HepG2 (cell line): ENCODE results near the gene RAPGEF6. TPM values are rescaled to one million over a fixed set of nuclear protein-coding genes. Genes with fewer than 3 reads are reported as not detected.

Experiments used
- ATAC-seq: fragments of 200-7000 bp; cut with Tn5 transposase; 3 replicates; pipeline ENCODE4 v1.9.1; 2020; ENCODE audit warnings: mild to moderate bottlenecking, moderate library complexity
- BruUV-seq: library from RNA; stranded (reverse); fragments of 400-500 nt; replicated peaks from 2 replicates; lab custom pipeline; 2021; lab: Mats Ljungman, UMichigan
- CTCF ChIA-PET: fragments of 300-600 bp; formaldehyde crosslinking; extraction: SDS; loops from one replicate; lab custom pipeline; 2021; ENCODE audit warnings: low total read pairs, inconsistent platforms, low intra/inter-chr PET ratio; lab: Yijun Ruan, JAX
- POLR2A ChIA-PET: fragments of 350-600 bp; sonication (Branson Sonifier 250); formaldehyde crosslinking; loops from one replicate; lab custom pipeline; 2020; ENCODE audit warnings: antibody characterized with exemption, inconsistent platforms; lab: Yijun Ruan, JAX
- DNase-seq: peaks from one replicate; pipeline ENCODE4 v3.0.0-alpha.2; 2015; ENCODE audit warnings: low spot score
- FAIRE-seq: peaks from 3 replicates; lab custom pipeline; 2011; peaks lifted over from hg19 to GRCh38; lab: Jason Lieb, UNC
- H2AFZ ChIP-seq: one replicate; pipeline ENCODE4 v1.6.1; 2011; ENCODE audit warnings: low read length, inconsistent platforms
- H3K27ac ChIP-seq: fragments of 300-600 bp; 3 replicates; pipeline ENCODE4 v1.8.0; 2011; ENCODE audit warnings: mixed run types, mild to moderate bottlenecking, mixed read lengths, low read length, inconsistent platforms; ENCODE audit not compliant: insufficient read depth; ENCODE audit errors: extremely low read length
- H3K27me3 ChIP-seq, 2 experiments: fragments of 200-600 bp in 1 of 2; 2 replicates in 1 of 2; 3 replicates in 1 of 2; pipeline versions ENCODE4 v1.6.0 to v1.8.0; 2011; ENCODE audit warnings: low read length in 2 of 2, mild to moderate bottlenecking in 2 of 2, moderate library complexity in 2 of 2, inconsistent platforms in 1 of 2; ENCODE audit not compliant: insufficient read depth in 2 of 2, control insufficient read depth in 1 of 2
- H3K36me3 ChIP-seq, 2 experiments: fragments of 200-600 bp in 1 of 2; replicated peaks in 1 of 2; 2 replicates in 1 of 2; 3 replicates in 1 of 2; pipeline versions ENCODE4 v1.5.1 to v1.8.0; 2011; ENCODE audit warnings: low read length in 2 of 2, inconsistent platforms in 1 of 2; ENCODE audit not compliant: insufficient read depth in 2 of 2, control insufficient read depth in 1 of 2
- H3K4me1 ChIP-seq: 2 replicates; pipeline ENCODE4 v1.5.1; 2012; ENCODE audit warnings: low read length, inconsistent platforms; ENCODE audit not compliant: insufficient read depth
- H3K4me2 ChIP-seq: 2 replicates; pipeline ENCODE4 v1.6.0; 2011; ENCODE audit warnings: low read depth, low read length, inconsistent platforms
- H3K4me3 ChIP-seq, 3 experiments: fragments of 200-600 bp in 1 of 3; sonication (generic), shearing (Covaris generic) in 1 of 3; replicated peaks in 1 of 3; 2 replicates each; pipeline ENCODE4 v1.5.1; 2011 to 2016; ENCODE audit warnings: low read length in 3 of 3, inconsistent platforms in 2 of 3, low read depth in 2 of 3, mild to moderate bottlenecking in 2 of 3, control low read depth in 1 of 3, mixed read lengths in 1 of 3; ENCODE audit not compliant: insufficient read depth in 1 of 3
- H3K79me2 ChIP-seq: one replicate; pipeline ENCODE4 v1.6.1; 2011; ENCODE audit warnings: low read length, inconsistent platforms; ENCODE audit not compliant: insufficient read depth
- H3K9ac ChIP-seq: 2 replicates; pipeline ENCODE4 v1.6.0; 2011; ENCODE audit warnings: mild to moderate bottlenecking, low read depth, low read length, inconsistent platforms; ENCODE audit not compliant: insufficient read depth
- H3K9me3 ChIP-seq: 2 replicates; pipeline ENCODE4 v1.5.1; 2012; ENCODE audit warnings: mild to moderate bottlenecking, low read length
- H4K20me1 ChIP-seq: 2 replicates; pipeline ENCODE4 v1.6.0; 2011; ENCODE audit warnings: inconsistent platforms, mild to moderate bottlenecking, low read length, moderate library complexity; ENCODE audit not compliant: insufficient read depth
- ARNT ChIP-seq: fragments of 450-650 bp; IDR thresholded peaks from 2 replicates; pipeline ENCODE4 v1.6.1; 2017
- HOXA5 ChIP-seq: sonication (generic); formaldehyde crosslinking; IDR thresholded peaks from 2 replicates; pipeline ENCODE4 v1.4.0; 2020; ENCODE audit warnings: missing genetic modification reagents
- SPEN ChIP-seq: sonication (generic); formaldehyde crosslinking; IDR thresholded peaks from 2 replicates; pipeline ENCODE4 v1.5.1; 2020; ENCODE audit warnings: low read depth, mild to moderate bottlenecking, missing genetic modification reagents
- WGBS: methylation state at CpG from one replicate; pipeline ENCODE4 v1.1.6; 2017; ENCODE audit warnings: low lambda C conversion rate; 5-methylcytosine and 5-hydroxymethylcytosine counted together
- in situ Hi-C: cut with HindIII; loops from 2 replicates; pipeline ENCODE4 v1.10.0; 2017; ENCODE audit warnings: low pct_unique_long_range_greater_than_20kb; ENCODE audit not compliant: extremely low pct_ligation_motif_present
- intact Hi-C: fragments of 100-400 bp; cut with micrococcal nuclease; formaldehyde crosslinking; loops from one replicate; pipeline ENCODE4 v1.10.0; 2022; ENCODE audit not compliant: unreplicated experiment
- polyA plus RNA-seq, 8 experiments: library from polyadenylated mRNA; depleted of rRNA in 3 of 8; stranded (reverse) in 7 of 8; unstranded in 1 of 8; fragments of >200 nt; fragmentation: Illumina TruSeq in 4 of 8; extraction: Trizol in 4 of 8; gene quantifications; 2 replicates each; pipeline versions ENCODE4 v1.2.1 to v1.2.3, GENCODE V29; 2011 to 2016; ENCODE audit warnings: low read depth in 4 of 8, missing spikeins in 1 of 8, mixed read lengths in 1 of 8; ENCODE audit not compliant: insufficient read depth in 1 of 8
- total RNA-seq, 5 experiments: library from RNA; depleted of rRNA; stranded (reverse); fragments of >200 nt; fragmentation: Illumina TruSeq; extraction: Trizol; gene quantifications; 2 replicates each; pipeline ENCODE4 v1.2.3, GENCODE V29; 2016; ENCODE audit warnings: low read depth in 1 of 5
- TF ChIP-seq, protein P1 (sequence below): IDR thresholded peaks from 2 replicates; pipeline ENCODE4 v1.6.1; 2016
- TF ChIP-seq, protein P2 (sequence below): sonication (generic); formaldehyde crosslinking; IDR thresholded peaks from 2 replicates; pipeline ENCODE4 v1.4.0; 2020; ENCODE audit warnings: missing genetic modification reagents
- TF ChIP-seq, protein P3 (sequence below): sonication (generic); formaldehyde crosslinking; IDR thresholded peaks from 2 replicates; pipeline ENCODE4 v1.5.0; 2020; ENCODE audit warnings: missing genetic modification reagents, mild to moderate bottlenecking, borderline replicate concordance

The RAPGEF6 gene
- total and polyA plus RNA-seq, 2 of the 13 experiments (the other 11 are each of a cell fraction or from before 2014, with no cell fraction given): 7.7 to 24.6 TPM

DNA sequence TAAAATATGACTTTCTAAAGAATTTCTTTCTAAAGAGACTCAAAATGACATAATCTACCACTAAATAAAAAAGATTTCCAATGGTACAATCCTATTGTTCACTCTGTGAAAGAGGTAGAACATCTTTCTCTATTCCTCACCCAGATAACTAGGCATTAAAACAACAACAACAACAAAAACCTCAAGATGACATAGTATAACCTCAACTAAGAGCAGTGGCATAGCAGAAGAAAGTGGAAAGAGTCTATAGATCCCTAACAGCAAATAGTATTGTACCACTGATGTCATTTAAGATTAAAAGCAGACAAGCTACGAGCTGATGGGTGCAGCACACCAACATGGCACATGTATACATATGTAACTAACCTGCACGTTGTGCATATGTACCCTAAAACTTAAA, 29.9 kb downstream of the RAPGEF6 start (continued):
- TF ChIP-seq, protein P1, sequence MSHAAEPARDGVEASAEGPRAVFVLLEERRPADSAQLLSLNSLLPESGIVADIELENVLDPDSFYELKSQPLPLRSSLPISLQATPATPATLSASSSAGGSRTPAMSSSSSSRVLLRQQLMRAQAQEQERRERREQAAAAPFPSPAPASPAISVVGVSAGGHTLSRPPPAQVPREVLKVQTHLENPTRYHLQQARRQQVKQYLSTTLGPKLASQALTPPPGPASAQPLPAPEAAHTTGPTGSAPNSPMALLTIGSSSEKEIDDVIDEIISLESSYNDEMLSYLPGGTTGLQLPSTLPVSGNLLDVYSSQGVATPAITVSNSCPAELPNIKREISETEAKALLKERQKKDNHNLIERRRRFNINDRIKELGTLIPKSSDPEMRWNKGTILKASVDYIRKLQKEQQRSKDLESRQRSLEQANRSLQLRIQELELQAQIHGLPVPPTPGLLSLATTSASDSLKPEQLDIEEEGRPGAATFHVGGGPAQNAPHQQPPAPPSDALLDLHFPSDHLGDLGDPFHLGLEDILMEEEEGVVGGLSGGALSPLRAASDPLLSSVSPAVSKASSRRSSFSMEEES (CRISPR knock-in tag): no peak
- TF ChIP-seq, all 625 proteins: peak for 0

DNA sequence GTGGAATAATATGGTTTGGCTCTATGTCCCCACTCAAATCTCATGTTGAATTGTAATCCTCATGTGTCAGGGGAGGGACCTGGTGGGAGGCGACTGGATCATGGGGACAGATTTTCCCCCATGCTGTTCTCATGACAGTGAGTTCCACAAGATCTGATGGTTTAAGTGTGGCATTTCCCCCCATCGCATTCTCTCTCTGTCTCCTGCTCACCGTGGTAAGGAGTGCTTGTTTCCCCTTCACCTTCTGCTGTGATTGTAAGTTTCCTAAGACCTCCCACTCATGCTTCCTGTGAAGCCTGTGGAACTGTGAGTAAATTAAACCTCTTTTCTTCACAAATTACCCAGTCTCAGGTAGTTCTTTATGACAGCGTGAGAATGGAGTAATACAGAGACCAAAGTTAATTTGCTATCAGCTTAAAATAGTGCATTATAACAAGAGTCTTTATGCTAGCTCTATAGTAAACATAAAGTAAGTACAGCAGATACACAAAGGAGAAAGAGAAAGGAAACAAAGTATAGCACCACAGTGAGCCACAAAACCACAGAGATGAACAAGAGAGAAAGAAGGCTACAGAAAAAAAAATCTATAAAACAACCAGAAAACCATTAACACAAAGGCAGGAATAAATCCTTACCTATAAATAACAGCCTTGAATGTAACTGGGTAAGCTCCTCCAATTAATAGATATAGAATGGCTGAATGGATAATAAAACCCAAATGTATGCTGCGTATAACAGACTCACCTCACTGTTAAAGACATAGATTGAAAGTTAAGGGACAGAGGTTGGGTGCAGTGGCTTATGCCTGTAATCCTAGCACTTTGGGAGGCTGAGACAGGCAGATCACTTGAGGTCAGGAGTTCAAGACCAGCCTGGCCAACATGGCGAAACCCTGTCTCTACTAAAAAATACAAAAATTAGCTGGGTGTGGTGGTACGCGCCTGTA, 39.7 kb downstream of the RAPGEF6 start:
- no peak overlapping the region for H3K27ac ChIP-seq
- BruUV-seq: no TSS peak
- H3K36me3 ChIP-seq: peaks cover 4 to 8% of the 10 kb centered on the region in 2 experiments; a peak in 4 of 5 replicates
- DNase-seq (no peak), ATAC-seq (no peak), FAIRE-seq (no peak)
- H4K20me1 ChIP-seq: no peaks in the 10 kb centered on the region
- POLR2A ChIA-PET: no interaction called here
- H3K27me3 ChIP-seq: no peaks in the 10 kb centered on the region
- H2AFZ ChIP-seq: no peak overlapping the region
- H3K4me2 ChIP-seq: no peak overlapping the region
- in situ Hi-C loops: no loop called here
- no peak for TF ChIP-seq HOXA5 (CRISPR knock-in tag)
- H3K79me2 ChIP-seq: peaks cover 51% of the 10 kb centered on the region
- WGBS: 98% methylated on average over 7 of the region's 8 CpGs
- H3K9ac ChIP-seq: no peak overlapping the region
- intact Hi-C loops: no loop called here
- peaks cover 21% of the 10 kb centered on the region; the same call in 1 of the 2 replicates for H3K4me1 ChIP-seq
- H3K4me3 ChIP-seq: no peak overlapping the region
- CTCF ChIA-PET: no interaction called here
- 0 out of 2 replicates have a peak, but pooled peaks cover 3% of the 10 kb centered on the region for H3K9me3 ChIP-seq

DNA sequence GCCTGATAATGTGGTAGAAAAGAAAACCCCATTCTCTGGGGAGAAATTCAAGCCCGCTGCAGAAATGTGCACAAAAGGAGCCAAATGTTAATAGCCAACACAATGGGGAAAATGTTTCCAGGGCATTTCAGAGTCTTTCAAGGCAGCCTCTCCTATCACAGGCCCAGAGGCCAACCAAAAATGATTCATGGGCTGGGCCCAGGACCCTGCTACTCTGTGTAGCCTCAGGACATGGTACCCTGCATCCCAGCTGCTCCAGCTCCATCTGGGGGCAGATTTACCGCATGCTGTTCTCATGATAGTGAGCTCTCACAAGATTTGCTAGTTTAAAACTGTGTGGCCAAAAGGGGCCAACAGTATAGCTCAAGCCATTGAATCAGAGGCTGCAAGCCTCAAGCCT, 41.1 kb downstream of the RAPGEF6 start:
- Histone ChIP-seq H3K9ac (no peak overlapping the region), H3K36me3 (peaks cover 4 to 11% of the 10 kb centered on the region in 2 experiments; a peak in 4 of 5 replicates), H3K79me2 (peaks cover 46% of the 10 kb centered on the region), H3K4me2 (no peak overlapping the region), H3K4me3 (no peak overlapping the region), H3K9me3 (0 out of 2 replicates have a peak, but pooled peaks cover 3% of the 10 kb centered on the region), H3K27ac (no peak overlapping the region), H4K20me1 (no peaks in the 10 kb centered on the region), H3K4me1 (peaks cover 21% of the 10 kb centered on the region; the same call in 1 of the 2 replicates), H2AFZ (no peak overlapping the region), H3K27me3 (no peaks in the 10 kb centered on the region)
- no TSS peak for BruUV-seq
- CTCF ChIA-PET: no interaction called here
- intact Hi-C loops (no loop called here), in situ Hi-C loops (no loop called here)
- 93% methylated on average over 1 of the region's 2 CpGs for WGBS
- POLR2A ChIA-PET: no interaction called here
- ATAC-seq (no peak), DNase-seq (no peak), FAIRE-seq (no peak)
- no peak for TF ChIP-seq SPEN
- no peak for TF ChIP-seq ARNT
- TF ChIP-seq, protein P2, sequence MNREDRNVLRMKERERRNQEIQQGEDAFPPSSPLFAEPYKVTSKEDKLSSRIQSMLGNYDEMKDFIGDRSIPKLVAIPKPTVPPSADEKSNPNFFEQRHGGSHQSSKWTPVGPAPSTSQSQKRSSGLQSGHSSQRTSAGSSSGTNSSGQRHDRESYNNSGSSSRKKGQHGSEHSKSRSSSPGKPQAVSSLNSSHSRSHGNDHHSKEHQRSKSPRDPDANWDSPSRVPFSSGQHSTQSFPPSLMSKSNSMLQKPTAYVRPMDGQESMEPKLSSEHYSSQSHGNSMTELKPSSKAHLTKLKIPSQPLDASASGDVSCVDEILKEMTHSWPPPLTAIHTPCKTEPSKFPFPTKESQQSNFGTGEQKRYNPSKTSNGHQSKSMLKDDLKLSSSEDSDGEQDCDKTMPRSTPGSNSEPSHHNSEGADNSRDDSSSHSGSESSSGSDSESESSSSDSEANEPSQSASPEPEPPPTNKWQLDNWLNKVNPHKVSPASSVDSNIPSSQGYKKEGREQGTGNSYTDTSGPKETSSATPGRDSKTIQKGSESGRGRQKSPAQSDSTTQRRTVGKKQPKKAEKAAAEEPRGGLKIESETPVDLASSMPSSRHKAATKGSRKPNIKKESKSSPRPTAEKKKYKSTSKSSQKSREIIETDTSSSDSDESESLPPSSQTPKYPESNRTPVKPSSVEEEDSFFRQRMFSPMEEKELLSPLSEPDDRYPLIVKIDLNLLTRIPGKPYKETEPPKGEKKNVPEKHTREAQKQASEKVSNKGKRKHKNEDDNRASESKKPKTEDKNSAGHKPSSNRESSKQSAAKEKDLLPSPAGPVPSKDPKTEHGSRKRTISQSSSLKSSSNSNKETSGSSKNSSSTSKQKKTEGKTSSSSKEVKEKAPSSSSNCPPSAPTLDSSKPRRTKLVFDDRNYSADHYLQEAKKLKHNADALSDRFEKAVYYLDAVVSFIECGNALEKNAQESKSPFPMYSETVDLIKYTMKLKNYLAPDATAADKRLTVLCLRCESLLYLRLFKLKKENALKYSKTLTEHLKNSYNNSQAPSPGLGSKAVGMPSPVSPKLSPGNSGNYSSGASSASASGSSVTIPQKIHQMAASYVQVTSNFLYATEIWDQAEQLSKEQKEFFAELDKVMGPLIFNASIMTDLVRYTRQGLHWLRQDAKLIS (CRISPR knock-in tag): no peak
- TF ChIP-seq, protein P3, sequence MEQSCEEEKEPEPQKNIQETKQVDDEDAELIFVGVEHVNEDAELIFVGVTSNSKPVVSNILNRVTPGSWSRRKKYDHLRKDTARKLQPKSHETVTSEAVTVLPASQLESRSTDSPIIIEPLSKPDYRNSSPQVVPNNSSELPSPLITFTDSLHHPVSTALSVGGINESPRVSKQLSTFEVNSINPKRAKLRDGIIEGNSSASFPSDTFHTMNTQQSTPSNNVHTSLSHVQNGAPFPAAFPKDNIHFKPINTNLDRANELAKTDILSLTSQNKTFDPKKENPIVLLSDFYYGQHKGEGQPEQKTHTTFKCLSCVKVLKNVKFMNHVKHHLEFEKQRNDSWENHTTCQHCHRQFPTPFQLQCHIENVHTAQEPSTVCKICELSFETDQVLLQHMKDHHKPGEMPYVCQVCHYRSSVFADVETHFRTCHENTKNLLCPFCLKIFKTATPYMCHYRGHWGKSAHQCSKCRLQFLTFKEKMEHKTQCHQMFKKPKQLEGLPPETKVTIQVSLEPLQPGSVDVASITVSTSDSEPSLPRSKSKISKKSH (CRISPR knock-in tag): no peak
